Stimulated activated CD4-positive, alpha-beta T cell treated with anti-CD3 and anti-CD28 coated beads, TNF-alpha, amount 100 ng/mL, for 48 hours (primary cell): ENCODE results near the gene PEAK3.
A peak's percentile ranks its signal among the peaks of the same experiment; 100 is the strongest.

Experiments used
- DNase-seq, 3 donors: peaks; one replicate each; pipeline ENCODE4 v3.0.0-alpha.2; 2020; ENCODE audit warnings: low read depth in 3 of 3

Gene PEAK3

GRCh38 chr19:2271234-2272103, 10.5 kb downstream of the PEAK3 start:
- DNase-seq = no peak

GRCh38 chr19:2270423-2271233, 11.3 kb downstream of the PEAK3 start:
- DNase-seq = peak in 2 of 3 donors; percentile 55 to 71

- DNase-seq = no peak
These were observed 11.9 kb downstream of the PEAK3 start for GRCh38 chr19:2270157-2270422.

GRCh38 chr19:2269244-2270156, 12.5 kb downstream of the PEAK3 start:
- peak; percentile 96 to 98 (median 97) for DNase-seq

- DNase-seq = no peak
These were observed 13.1 kb downstream of the PEAK3 start for GRCh38 chr19:2268861-2269243.

- no peak for DNase-seq
These were observed 13.5 kb downstream of the PEAK3 start for GRCh38 chr19:2268480-2268830.

- DNase-seq = no peak
These were observed 15.6 kb downstream of the PEAK3 start for GRCh38 chr19:2266183-2266993.

- DNase-seq = no peak
These were observed 20.4 kb downstream of the PEAK3 start for GRCh38 chr19:2261438-2262172.

- no peak for DNase-seq
These were observed 21.6 kb downstream of the PEAK3 start for GRCh38 chr19:2260341-2260805.

- no peak for DNase-seq
These were observed 22.6 kb downstream of the PEAK3 start for GRCh38 chr19:2259336-2259735.

GRCh38 chr19:2255982-2256685, 25.8 kb downstream of the PEAK3 start, which contains the start of gene JSRP1:
JSRP1 (minus strand) TSS chr19:2256417; CDS start chr19:2255314, 1,103 bp downstream.
- no peak for DNase-seq

GRCh38 chr19:2255112-2255845, 26.7 kb downstream of the PEAK3 start:
- DNase-seq = no peak

- no peak for DNase-seq
These were observed 27.7 kb downstream of the PEAK3 start for GRCh38 chr19:2254064-2254872.

GRCh38 chr19:2253106-2254063, 28.6 kb downstream of the PEAK3 start:
- DNase-seq = no peak

- DNase-seq = no peak
These were observed 29.2 kb downstream of the PEAK3 start for GRCh38 chr19:2252797-2253105.

GRCh38 chr19:2252055-2252796, 29.7 kb downstream of the PEAK3 start:
- no peak for DNase-seq
